Heart right ventricle (tissue), 16 donors: Measurements from ENCODE around the gene TRAPPC2. TPM values are rescaled to one million over a fixed set of nuclear protein-coding genes. Genes with fewer than 3 reads are reported as not detected.

ENCODE experiments used
- ATAC-seq, 8 donors: fragments of 200-7000 bp; cut with Tn5 transposase; one replicate each; pipeline ENCODE4 v1.9.1; 2020; ENCODE audit warnings: mild to moderate bottlenecking in 8 of 8, moderate library complexity in 8 of 8, moderate number of reproducible peaks in 1 of 8
- DNase-seq, 2 donors: peaks; one replicate each; pipeline ENCODE4 v3.0.0-alpha.2; 2020
- H3K27ac ChIP-seq, 10 donors: fragments of 200-600 bp; sonication (generic) in 2 of 10; one replicate each; pipeline versions ENCODE4 v1.5.0 to v1.8.0; 2020 to 2022; ENCODE audit warnings: mild to moderate bottlenecking in 3 of 10
- H3K27me3 ChIP-seq, 7 donors: fragments of 200-600 bp; one replicate each; pipeline ENCODE4 v1.8.0; 2021 to 2022; ENCODE audit warnings: mild to moderate bottlenecking in 2 of 7
- H3K36me3 ChIP-seq, 9 donors: fragments of 200-600 bp; sonication (generic) in 1 of 9; one replicate each; pipeline versions ENCODE4 v1.5.0 to v1.8.0; 2020 to 2022; ENCODE audit warnings: mild to moderate bottlenecking in 2 of 9
- H3K4me1 ChIP-seq, 9 donors: fragments of 200-600 bp; sonication (generic) in 1 of 9; one replicate each; pipeline versions ENCODE4 v1.5.0 to v1.8.0; 2020 to 2022; ENCODE audit warnings: mild to moderate bottlenecking in 4 of 9
- H3K4me3 ChIP-seq, 10 donors: fragments of 200-600 bp; sonication (generic) in 2 of 10; one replicate each; pipeline versions ENCODE4 v1.5.0 to v1.8.0; 2020 to 2022; ENCODE audit warnings: mild to moderate bottlenecking in 7 of 10, moderate library complexity in 2 of 10
- H3K9me3 ChIP-seq, 11 donors: fragments of 200-600 bp in 10 of 11; sonication (generic) in 2 of 11; one replicate each; pipeline versions ENCODE4 v1.5.0 to v1.8.0; 2013 to 2022; ENCODE audit warnings: mild to moderate bottlenecking in 2 of 11, control low read depth in 1 of 11, moderate library complexity in 1 of 11
- WGBS, 2 donors: extraction: QIAGEN DNeasy Blood & Tissue Kit; methylation state at CpG; one replicate each; pipeline ENCODE4 v1.1.7; 2013; ENCODE audit warnings: inconsistent platforms in 1 of 2; 5-methylcytosine and 5-hydroxymethylcytosine counted together
- intact Hi-C, 10 donors: fragments of 100-400 bp; cut with DNase I; formaldehyde crosslinking; loops; one replicate each; pipeline versions ENCODE4 v1.11.1 to v1.14.2; 2022
- polyA plus RNA-seq, 2 donors: library from polyadenylated mRNA; stranded (reverse); fragments of 200-250 nt; gene quantifications; one replicate each; pipeline ENCODE4 v1.2.3, GENCODE V29; 2013
- total RNA-seq, 10 donors: library from RNA; stranded (reverse); fragmentation: NEBNext Ultra II Directional in 3 of 10; extraction: Animal tissue kit (Norgen Biotek cat#: 25700) in 3 of 10; gene quantifications; one replicate each; pipeline versions ENCODE4 v1.2.1 to v1.2.4, GENCODE V29; 2021 to 2023
- TF ChIP-seq, protein P1 (sequence below), 9 donors: fragments of 200-600 bp; sonication (generic) in 2 of 9; IDR thresholded peaks; one replicate each; pipeline versions ENCODE4 v1.5.0 to v1.8.0; 2021 to 2022; ENCODE audit warnings: antibody characterized with exemption in 9 of 9, mild to moderate bottlenecking in 5 of 9, moderate library complexity in 1 of 9
- donor health status: Arrhythmogenic right ventricular cardiomyopathy.
- donor health status: ischemic (EF 13 %, LVEDD 7.1; RV severe dilation, severe dysfunction).
- donor health status: healthy with polysubstance abuse.
- donor health status: DM: no; HTN: yes; CAD: no.
- donor health status: DM: no; HTN: no; CAD: no.
- donor health status: ischemic (EF 25% LVEDD 6.9; RV normal size, moderate dysfunction).
- donor health status: ischemic (EF 25% LVEDD 5.7; RV mildly dilated, moderate dysfunction).
- donor health status: healthy.
- donor health status: DM: yes; HTN: yes; CAD: no.
- donor health status: Ischemic cardiomyopathy.
- donor health status: ischemic (EF 35%, LVEDD 5.7; RV mildly dilated, moderate dysfunction).
- donor health status: nonischemic (EF 11% LVEDD 7.7; RV severe dilation, severe dysfunction).
- donor health status: DM: yes; HTN: yes; CAD: no.
- donor health status: PGD.
- donor health status: ischemic (EF 29% LVEDD 5.4; RV normal size, mild dysfunction).
- donor health status: nonischemic (EF 23%, LVEDD 6.1; RV moderate dilation, normal function).

The TRAPPC2 gene
- total and polyA plus RNA-seq, 12 donors: 3.8 to 9.3 (median 6.0) TPM

- Histone ChIP-seq H3K36me3 (peaks cover 0 to 73% (median 16%) of the 10 kb centered on the region in 9 donors), H3K4me3 (no peak overlapping the region), H3K27me3 (no peaks in the 10 kb centered on the region), H3K4me1 (peaks cover 0 to 31% (median 23%) of the 10 kb centered on the region in 9 donors), H3K9me3 (no peaks in the 10 kb centered on the region), H3K27ac (no peak overlapping the region)
- 70 to 74% methylated on average over 13 of the region's 13 CpGs for WGBS, 2 donors
- no peak for DNase-seq
- TF ChIP-seq, protein P1, sequence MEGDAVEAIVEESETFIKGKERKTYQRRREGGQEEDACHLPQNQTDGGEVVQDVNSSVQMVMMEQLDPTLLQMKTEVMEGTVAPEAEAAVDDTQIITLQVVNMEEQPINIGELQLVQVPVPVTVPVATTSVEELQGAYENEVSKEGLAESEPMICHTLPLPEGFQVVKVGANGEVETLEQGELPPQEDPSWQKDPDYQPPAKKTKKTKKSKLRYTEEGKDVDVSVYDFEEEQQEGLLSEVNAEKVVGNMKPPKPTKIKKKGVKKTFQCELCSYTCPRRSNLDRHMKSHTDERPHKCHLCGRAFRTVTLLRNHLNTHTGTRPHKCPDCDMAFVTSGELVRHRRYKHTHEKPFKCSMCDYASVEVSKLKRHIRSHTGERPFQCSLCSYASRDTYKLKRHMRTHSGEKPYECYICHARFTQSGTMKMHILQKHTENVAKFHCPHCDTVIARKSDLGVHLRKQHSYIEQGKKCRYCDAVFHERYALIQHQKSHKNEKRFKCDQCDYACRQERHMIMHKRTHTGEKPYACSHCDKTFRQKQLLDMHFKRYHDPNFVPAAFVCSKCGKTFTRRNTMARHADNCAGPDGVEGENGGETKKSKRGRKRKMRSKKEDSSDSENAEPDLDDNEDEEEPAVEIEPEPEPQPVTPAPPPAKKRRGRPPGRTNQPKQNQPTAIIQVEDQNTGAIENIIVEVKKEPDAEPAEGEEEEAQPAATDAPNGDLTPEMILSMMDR (IDR thresholded peaks at IDR 0.05): no peak
- intact Hi-C loops: loop anchor here in 2 of 10 donors (5.0 to 10.0 kb wide), 2 partner anchors 108 to 274 kb away; partner anchors contain the start of gene TCEANC (in 1 of the 2)
- ATAC-seq: no peak
These were observed 26.0 kb upstream of the TRAPPC2 start for GRCh38 chrX:13760426-13760825.

DNA sequence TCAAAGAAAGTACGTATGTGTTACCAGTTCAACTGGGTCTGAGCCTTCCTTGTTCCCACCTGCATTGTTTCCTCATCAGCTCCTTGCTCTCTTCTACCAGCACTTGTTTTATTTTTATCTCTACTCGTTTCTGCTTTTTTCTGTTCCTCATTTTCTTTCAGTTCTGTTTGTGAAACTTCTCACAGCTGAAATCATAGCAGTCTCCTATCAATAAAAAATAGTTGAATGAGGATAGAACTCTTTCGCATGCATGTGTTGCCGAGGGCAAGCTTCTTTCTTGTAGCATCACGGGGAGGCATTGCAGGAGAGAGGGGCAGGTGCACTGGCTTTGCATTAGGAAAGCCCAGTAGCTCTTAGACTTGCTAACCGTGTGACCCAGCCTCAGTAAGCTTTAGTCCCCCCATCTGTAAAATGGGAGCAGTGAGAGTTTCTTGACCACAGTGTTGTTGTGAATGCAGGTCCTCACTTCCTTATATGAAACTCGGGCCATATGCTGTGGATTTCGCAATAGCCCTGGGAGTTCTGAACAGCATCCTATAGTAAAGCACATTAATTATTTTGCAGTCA lies 24.8 kb upstream of the TRAPPC2 start:
- no peak overlapping the region for H3K4me3 ChIP-seq
- H3K9me3 ChIP-seq: no peaks in the 10 kb centered on the region
- ATAC-seq (no peak), DNase-seq (no peak)
- H3K4me1 ChIP-seq: peaks cover 0 to 19% (median 13%) of the 10 kb centered on the region in 9 donors
- no peaks in the 10 kb centered on the region for H3K27me3 ChIP-seq
- peaks cover 0 to 84% (median 16%) of the 10 kb centered on the region in 9 donors for H3K36me3 ChIP-seq
- TF ChIP-seq, protein P1 (IDR thresholded peaks at IDR 0.05): no peak
- H3K27ac ChIP-seq: no peak overlapping the region
- intact Hi-C loops: loop anchor here in 2 of 10 donors (10.0 kb wide), 2 partner anchors 254 to 276 kb away; no protein-coding TSS in a partner anchor
- WGBS, 2 donors: 88 to 92% methylated on average over 8 of the region's 8 CpGs

- Histone ChIP-seq H3K9me3 (no peaks in the 10 kb centered on the region), H3K27me3 (no peaks in the 10 kb centered on the region), H3K4me3 (no peak overlapping the region), H3K4me1 (peaks cover 0 to 12% (median 0%) of the 10 kb centered on the region in 9 donors), H3K27ac (no peak overlapping the region), H3K36me3 (peaks cover 0 to 94% (median 16%) of the 10 kb centered on the region in 9 donors)
- TF ChIP-seq, protein P1 (IDR thresholded peaks at IDR 0.05): no peak
- intact Hi-C loops: loop anchor here in 2 of 10 donors (10.0 kb wide), 2 partner anchors 252 to 278 kb away; no protein-coding TSS in a partner anchor
- 93 to 98% methylated on average over 4 of the region's 4 CpGs for WGBS, 2 donors
- ATAC-seq: no peak
- no peak for DNase-seq
These were observed 22.0 kb upstream of the TRAPPC2 start for GRCh38 chrX:13756381-13756780.

- H3K4me3 ChIP-seq: no peak overlapping the region
- no peaks in the 10 kb centered on the region for H3K9me3 ChIP-seq
- H3K36me3 ChIP-seq: peaks cover 0 to 93% (median 16%) of the 10 kb centered on the region in 9 donors
- H3K27me3 ChIP-seq: no peaks in the 10 kb centered on the region
- TF ChIP-seq, protein P1 (IDR thresholded peaks at IDR 0.05): no peak
- peaks cover 0 to 12% (median 0%) of the 10 kb centered on the region in 9 donors for H3K4me1 ChIP-seq
- 60 to 69% methylated on average over 1 of the region's 1 CpG for WGBS, 2 donors
- DNase-seq (no peak), ATAC-seq (no peak)
- intact Hi-C loops: loop anchor here in 2 of 10 donors (10.0 kb wide), 2 partner anchors 250 to 280 kb away; no protein-coding TSS in a partner anchor
- H3K27ac ChIP-seq: no peak overlapping the region
These were observed 20.8 kb upstream of the TRAPPC2 start for GRCh38 chrX:13755254-13755653.
